Smooth muscle cell (in vitro differentiated cells): ENCODE data around the gene EN1. TPM values are rescaled to one million over a fixed set of nuclear protein-coding genes. Genes with fewer than 3 reads are reported as not detected.

Source experiments
- DNase-seq: peaks from one replicate; lab custom pipeline; 2025; ENCODE audit not compliant: unreplicated experiment; lab: John Stamatoyannopoulos, UW
- H2AFZ ChIP-seq: fragments of 200-600 bp; sonication (generic); 2 replicates; pipeline ENCODE4 v1.6.0; 2016; ENCODE audit warnings: antibody characterized with exemption, low read depth, mild to moderate bottlenecking
- H3F3A ChIP-seq: fragments of 200-600 bp; sonication (generic); 2 replicates; pipeline ENCODE4 v1.6.0; 2017; ENCODE audit warnings: antibody characterized with exemption, low read depth
- H3K27ac ChIP-seq: fragments of 200-600 bp; sonication (generic); 2 replicates; pipeline ENCODE4 v1.5.1; 2016; ENCODE audit warnings: low read depth, mild to moderate bottlenecking
- H3K27me3 ChIP-seq: fragments of 200-600 bp; sonication (generic); 2 replicates; pipeline ENCODE4 v1.6.1; 2016; ENCODE audit warnings: low read depth, mild to moderate bottlenecking
- H3K36me3 ChIP-seq: fragments of 200-600 bp; sonication (generic); 2 replicates; pipeline ENCODE4 v1.5.1; 2016; ENCODE audit warnings: low read depth
- H3K4me1 ChIP-seq: fragments of 200-600 bp; sonication (generic); 2 replicates; pipeline ENCODE4 v1.5.1; 2016; ENCODE audit warnings: low read depth
- H3K4me2 ChIP-seq: fragments of 200-600 bp; sonication (generic); 2 replicates; pipeline ENCODE4 v1.6.0; 2016; ENCODE audit warnings: mild to moderate bottlenecking
- H3K4me3 ChIP-seq: fragments of 200-600 bp; sonication (generic); 2 replicates; pipeline ENCODE4 v1.5.1; 2016; ENCODE audit warnings: mild to moderate bottlenecking
- H3K79me2 ChIP-seq: fragments of 200-600 bp; sonication (generic); 2 replicates; pipeline ENCODE4 v1.6.0; 2016; ENCODE audit warnings: low read depth, mild to moderate bottlenecking
- H3K9ac ChIP-seq: fragments of 200-600 bp; sonication (generic); 2 replicates; pipeline ENCODE4 v1.6.0; 2016; ENCODE audit warnings: low read depth
- H3K9me3 ChIP-seq: fragments of 200-600 bp; sonication (generic); replicated peaks from 2 replicates; pipeline ENCODE4 v1.5.1; 2016; ENCODE audit warnings: low read depth
- H4K20me1 ChIP-seq: fragments of 200-600 bp; sonication (generic); 2 replicates; pipeline ENCODE4 v1.6.0; 2016; ENCODE audit warnings: low read depth
- CTCF ChIP-seq: fragments of 200-600 bp; sonication (generic); IDR thresholded peaks from 2 replicates; pipeline ENCODE4 v1.5.1; 2017; ENCODE audit warnings: borderline replicate concordance, mild to moderate bottlenecking, antibody characterized with exemption; ENCODE audit not compliant: insufficient read depth, poor library complexity, severe bottlenecking
- WGBS: methylation state at CpG from one replicate; pipeline ENCODE4 v1.1.7; 2016; ENCODE audit warnings: low lambda C conversion rate; 5-methylcytosine and 5-hydroxymethylcytosine counted together
- polyA plus RNA-seq: library from polyadenylated mRNA; unstranded; fragments of >200 nt; fragmentation: Nextera tagmentation; extraction: Ambion mirVana; gene quantifications from 2 replicates; pipeline ENCODE4 v1.2.1, GENCODE V29; 2016
- total RNA-seq: library from RNA; depleted of rRNA; stranded (reverse); fragments of >200 nt; gene quantifications from 2 replicates; pipeline ENCODE4 v1.2.3, GENCODE V29; 2014

EN1 gene
- total and polyA plus RNA-seq, 2 experiments from 2014 or later: 3.0 to 3.4 TPM

GRCh38 chr2:118801151-118801550, 46.3 kb downstream of the EN1 start:
- no peak overlapping the region for H2AFZ ChIP-seq
- 76% methylated on average over 4 of the region's 4 CpGs for WGBS
- no peak overlapping the region for H3K9ac ChIP-seq
- peak overlapping the region; percentile 20 for H3K27ac ChIP-seq
- no peak overlapping the region for H3K4me3 ChIP-seq
- no peaks in the 10 kb centered on the region for H3K36me3 ChIP-seq
- no peaks in the 10 kb centered on the region for H3K9me3 ChIP-seq
- H3K4me1 ChIP-seq: peaks cover under 1% of the 10 kb centered on the region
- no peaks in the 10 kb centered on the region for H3K79me2 ChIP-seq
- H3K27me3 ChIP-seq: peaks cover 9% of the 10 kb centered on the region
- H3K4me2 ChIP-seq: no peak overlapping the region
- no peak for TF ChIP-seq CTCF
- H3F3A ChIP-seq: no peaks in the 10 kb centered on the region
- H4K20me1 ChIP-seq: no peaks in the 10 kb centered on the region
- no peak for DNase-seq

- H3K4me2 ChIP-seq: peak overlapping the region; percentile 12
- H3K9ac ChIP-seq: no peak overlapping the region
- H3K27ac ChIP-seq: peak overlapping the region; percentile 20
- H3F3A ChIP-seq: no peaks in the 10 kb centered on the region
- no peaks in the 10 kb centered on the region for H3K9me3 ChIP-seq
- DNase-seq: no peak
- H2AFZ ChIP-seq: no peak overlapping the region
- no peaks in the 10 kb centered on the region for H3K4me1 ChIP-seq
- H4K20me1 ChIP-seq: no peaks in the 10 kb centered on the region
- WGBS: 78% methylated on average over 4 of the region's 4 CpGs
- no peak overlapping the region for H3K4me3 ChIP-seq
- H3K27me3 ChIP-seq: peaks cover 9% of the 10 kb centered on the region
- no peaks in the 10 kb centered on the region for H3K79me2 ChIP-seq
- H3K36me3 ChIP-seq: no peaks in the 10 kb centered on the region
- no peak for TF ChIP-seq CTCF
Observed at GRCh38 chr2:118800736-118801135, 46.7 kb downstream of the EN1 start.

GRCh38 chr2:118794546-118794945, 52.9 kb downstream of the EN1 start:
- Histone ChIP-seq H3F3A (no peaks in the 10 kb centered on the region), H3K4me2 (no peak overlapping the region), H2AFZ (no peak overlapping the region), H3K9ac (no peak overlapping the region), H3K27ac (no peak overlapping the region), H3K27me3 (peaks cover 14% of the 10 kb centered on the region), H3K79me2 (no peaks in the 10 kb centered on the region), H3K36me3 (no peaks in the 10 kb centered on the region), H3K4me3 (no peak overlapping the region), H3K4me1 (no peaks in the 10 kb centered on the region), H3K9me3 (no peaks in the 10 kb centered on the region), H4K20me1 (no peaks in the 10 kb centered on the region)
- DNase-seq: no peak
- 89% methylated on average over 4 of the region's 4 CpGs for WGBS
- no peak for TF ChIP-seq CTCF

Other genes starting within 250 kb of the EN1 start
- gene MARCO, start 94.5 kb upstream of the EN1 start, total RNA-seq: not detected in 2 replicates
- gene MARCO, start 94.5 kb upstream of the EN1 start, polyA plus RNA-seq: not detected in 2 replicates